Heart left ventricle (tissue), 16 donors: ENCODE results near the gene LPP. TPM values are rescaled to one million over a fixed set of nuclear protein-coding genes. Genes with fewer than 3 reads are reported as not detected.

Experiments
- ATAC-seq, 4 donors: fragments of 200-7000 bp; cut with Tn5 transposase; one replicate each; pipeline ENCODE4 v1.9.1; 2020 to 2022; ENCODE audit warnings: moderate library complexity in 4 of 4, mild to moderate bottlenecking in 3 of 4, moderate number of reproducible peaks in 1 of 4
- DNase-seq, 5 donors: peaks; one replicate each; pipeline ENCODE4 v3.0.0-alpha.2; 2020
- H3K27ac ChIP-seq, 12 donors: fragments of 200-600 bp; sonication (generic) in 4 of 12; one replicate each; pipeline versions ENCODE4 v1.5.0 to v1.8.0; 2016 to 2022; ENCODE audit warnings: mild to moderate bottlenecking in 2 of 12
- H3K27me3 ChIP-seq, 9 donors: fragments of 200-600 bp; sonication (generic) in 2 of 9; one replicate each; pipeline versions ENCODE4 v1.5.1 to v1.8.0; 2016 to 2022; ENCODE audit warnings: mild to moderate bottlenecking in 3 of 9
- H3K36me3 ChIP-seq, 9 donors: fragments of 200-600 bp; sonication (generic) in 2 of 9; one replicate each; pipeline versions ENCODE4 v1.5.0 to v1.8.0; 2018 to 2022; ENCODE audit warnings: mild to moderate bottlenecking in 2 of 9
- H3K4me1 ChIP-seq, 12 donors: fragments of 200-600 bp; sonication (generic) in 4 of 12; one replicate each; pipeline versions ENCODE4 v1.5.0 to v1.8.0; 2016 to 2022; ENCODE audit warnings: mild to moderate bottlenecking in 3 of 12
- H3K4me3 ChIP-seq, 12 donors: fragments of 200-600 bp; sonication (generic) in 4 of 12; one replicate each; pipeline versions ENCODE4 v1.5.0 to v1.8.0; 2017 to 2022; ENCODE audit warnings: mild to moderate bottlenecking in 9 of 12, moderate library complexity in 4 of 12
- H3K9me3 ChIP-seq, 12 donors: fragments of 200-600 bp; sonication (generic) in 4 of 12; one replicate each; pipeline versions ENCODE4 v1.5.0 to v1.8.0; 2016 to 2022; ENCODE audit warnings: mild to moderate bottlenecking in 1 of 12
- POLR2A ChIP-seq, 2 donors: fragments of 450-650 bp; IDR thresholded peaks; one replicate each; pipeline ENCODE4 v1.6.1; 2017; ENCODE audit warnings: antibody characterized with exemption in 2 of 2, mild to moderate bottlenecking in 2 of 2, moderate library complexity in 2 of 2
- WGBS, 4 donors: extraction: QIAGEN DNeasy Blood & Tissue Kit in 2 of 4; methylation state at CpG; one replicate each; pipeline versions ENCODE4 v1.1.5 to v1.1.7; 2013 to 2018; 5-methylcytosine and 5-hydroxymethylcytosine counted together
- intact Hi-C, 10 donors: fragments of 100-400 bp; cut with DNase I; formaldehyde crosslinking; loops; one replicate each; pipeline versions ENCODE4 v1.11.1 to v1.14.2; 2022
- polyA plus RNA-seq, 2 donors: library from polyadenylated mRNA; stranded (reverse); fragments of 200-250 nt; gene quantifications; one replicate each; pipeline ENCODE4 v1.2.3, GENCODE V29; 2013
- total RNA-seq, 9 donors: library from RNA; depleted of rRNA in 2 of 9; stranded (reverse); fragments of >200 nt in 2 of 9; fragmentation: NEBNext Ultra II Directional in 3 of 9; extraction: Animal tissue kit (Norgen Biotek cat#: 25700) in 3 of 9; gene quantifications; one replicate each; pipeline versions ENCODE4 v1.1.0 to v1.2.4, GENCODE V29; 2016 to 2023
- TF ChIP-seq, protein P1 (sequence below), 12 donors: fragments of 200-600 bp; sonication (generic) in 4 of 12; IDR thresholded peaks; one replicate each; pipeline versions ENCODE4 v1.5.0 to v1.8.0; 2018 to 2022; ENCODE audit warnings: antibody characterized with exemption in 12 of 12, mild to moderate bottlenecking in 5 of 12
- donor health status: ischemic (EF 13 %, LVEDD 7.1; RV severe dilation, severe dysfunction).
- donor health status: healthy with polysubstance abuse.
- donor health status: DM: no; HTN: yes; CAD: no.
- donor health status: DM: no; HTN: no; CAD: no.
- donor health status: ischemic (EF 25% LVEDD 6.9; RV normal size, moderate dysfunction).
- donor health status: ischemic (EF 25% LVEDD 5.7; RV mildly dilated, moderate dysfunction).
- donor health status: healthy.
- donor health status: DM: yes; HTN: yes; CAD: no.
- donor health status: ischemic (EF 35%, LVEDD 5.7; RV mildly dilated, moderate dysfunction).
- donor health status: nonischemic (EF 11% LVEDD 7.7; RV severe dilation, severe dysfunction).
- donor health status: DM: yes; HTN: yes; CAD: no.
- donor health status: PGD.
- donor health status: ischemic (EF 29% LVEDD 5.4; RV normal size, mild dysfunction).
- donor health status: nonischemic (EF 23%, LVEDD 6.1; RV moderate dilation, normal function).

Gene LPP
- total and polyA plus RNA-seq, 11 donors, result 9.2 to 178 (median 100) TPM

DNA sequence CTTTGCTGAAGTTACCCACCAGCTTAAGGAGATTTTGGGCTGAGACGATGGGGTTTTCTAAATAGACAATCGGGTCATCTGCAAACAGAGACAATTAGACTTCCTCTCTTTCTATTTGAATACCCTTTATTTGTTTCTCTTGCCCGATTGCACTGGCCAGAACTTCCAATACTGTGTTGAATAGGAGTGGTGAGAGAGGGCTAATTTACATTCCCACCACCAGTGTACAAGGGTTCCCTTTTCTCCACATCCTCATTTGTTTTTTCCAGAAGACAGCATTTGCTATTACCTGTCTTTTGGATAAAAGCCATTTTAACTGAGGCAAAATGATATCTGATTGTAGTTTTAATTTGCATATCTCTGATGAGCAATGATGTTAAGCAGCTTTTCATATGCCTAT, 687.9 kb downstream of the LPP start:
- intact Hi-C loops, result no loop called here
- 82 to 86% (median 83%) methylated on average over 3 of the region's 3 CpGs for WGBS, 4 donors
- ATAC-seq (no peak), DNase-seq (no peak)
- H3K27ac ChIP-seq, result peak overlapping the region in 1 of 12 donors; percentile 9
- H3K9me3 ChIP-seq, result peaks cover 0 to 4% (median 0%) of the 10 kb centered on the region in 12 donors
- H3K4me3 ChIP-seq, result no peak overlapping the region
- no peaks in the 10 kb centered on the region for H3K36me3 ChIP-seq
- no peak for TF ChIP-seq POLR2A (IDR thresholded peaks at IDR 0.05)
- TF ChIP-seq, protein P1, sequence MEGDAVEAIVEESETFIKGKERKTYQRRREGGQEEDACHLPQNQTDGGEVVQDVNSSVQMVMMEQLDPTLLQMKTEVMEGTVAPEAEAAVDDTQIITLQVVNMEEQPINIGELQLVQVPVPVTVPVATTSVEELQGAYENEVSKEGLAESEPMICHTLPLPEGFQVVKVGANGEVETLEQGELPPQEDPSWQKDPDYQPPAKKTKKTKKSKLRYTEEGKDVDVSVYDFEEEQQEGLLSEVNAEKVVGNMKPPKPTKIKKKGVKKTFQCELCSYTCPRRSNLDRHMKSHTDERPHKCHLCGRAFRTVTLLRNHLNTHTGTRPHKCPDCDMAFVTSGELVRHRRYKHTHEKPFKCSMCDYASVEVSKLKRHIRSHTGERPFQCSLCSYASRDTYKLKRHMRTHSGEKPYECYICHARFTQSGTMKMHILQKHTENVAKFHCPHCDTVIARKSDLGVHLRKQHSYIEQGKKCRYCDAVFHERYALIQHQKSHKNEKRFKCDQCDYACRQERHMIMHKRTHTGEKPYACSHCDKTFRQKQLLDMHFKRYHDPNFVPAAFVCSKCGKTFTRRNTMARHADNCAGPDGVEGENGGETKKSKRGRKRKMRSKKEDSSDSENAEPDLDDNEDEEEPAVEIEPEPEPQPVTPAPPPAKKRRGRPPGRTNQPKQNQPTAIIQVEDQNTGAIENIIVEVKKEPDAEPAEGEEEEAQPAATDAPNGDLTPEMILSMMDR (IDR thresholded peaks at IDR 0.05), result no peak
- H3K4me1 ChIP-seq, result peaks cover 0 to 29% (median 0%) of the 10 kb centered on the region in 12 donors
- no peaks in the 10 kb centered on the region for H3K27me3 ChIP-seq

DNA sequence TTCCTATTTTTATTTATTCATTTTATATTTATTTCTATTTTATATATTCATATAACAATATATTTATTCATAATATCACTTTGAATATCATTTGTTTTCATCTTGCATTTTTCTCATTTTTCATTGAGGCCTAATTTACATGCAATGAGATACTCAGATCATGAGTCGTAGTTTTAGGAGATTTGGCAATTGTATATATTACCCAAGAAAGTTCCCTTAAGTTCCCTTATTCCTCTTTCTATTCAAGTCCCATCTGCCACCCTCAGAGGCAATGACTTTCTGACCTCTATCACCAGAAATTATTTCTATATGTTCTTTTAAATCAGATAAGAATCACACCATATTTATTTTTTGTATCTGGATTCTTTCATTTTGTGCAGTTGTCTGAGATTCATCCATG, 688.7 kb downstream of the LPP start:
- intact Hi-C loops, result no loop called here

DNA sequence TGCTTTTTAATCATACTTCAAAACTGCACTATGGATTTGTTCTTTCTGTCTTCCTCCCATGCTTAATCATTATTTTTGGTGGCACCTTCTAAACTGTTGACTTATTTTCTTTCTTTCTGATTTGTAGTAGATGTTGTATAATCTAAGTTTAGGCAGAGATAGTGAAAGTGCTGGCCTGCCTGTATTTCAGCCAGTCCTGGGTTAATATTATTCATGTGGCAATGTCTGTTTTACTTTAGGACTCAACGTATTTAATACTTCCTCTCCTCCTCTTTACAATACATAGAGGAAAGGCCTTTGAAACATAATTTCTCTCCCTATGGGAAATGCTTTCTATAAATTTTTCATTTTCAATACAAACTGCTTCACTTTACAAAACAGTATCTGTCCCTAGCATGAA, 690.1 kb downstream of the LPP start:
- Histone ChIP-seq H3K4me3 (no peak overlapping the region), H3K36me3 (no peaks in the 10 kb centered on the region), H3K27ac (no peak overlapping the region), H3K4me1 (peaks cover 0 to 29% (median 0%) of the 10 kb centered on the region in 12 donors), H3K9me3 (no peaks in the 10 kb centered on the region), H3K27me3 (no peaks in the 10 kb centered on the region)
- intact Hi-C loops, result no loop called here
- TF ChIP-seq POLR2A (IDR thresholded peaks at IDR 0.05), result no peak
- TF ChIP-seq, protein P1 (IDR thresholded peaks at IDR 0.05), result no peak
- DNase-seq (no peak), ATAC-seq (no peak)
- 42 to 61% (median 54%) methylated on average over 1 of the region's 1 CpG for WGBS, 4 donors

More for the DNA sequence above, 688.7 kb downstream of the LPP start:
- Histone ChIP-seq H3K27ac (peak overlapping the region in 1 of 12 donors; percentile 33), H3K9me3 (peaks cover 0 to 4% (median 0%) of the 10 kb centered on the region in 12 donors), H3K4me3 (no peak overlapping the region), H3K4me1 (peaks cover 0 to 29% (median 0%) of the 10 kb centered on the region in 12 donors), H3K27me3 (no peaks in the 10 kb centered on the region), H3K36me3 (no peaks in the 10 kb centered on the region)
- 91 to 100% (median 93%) methylated on average over 1 of the region's 1 CpG for WGBS, 4 donors
- TF ChIP-seq POLR2A (IDR thresholded peaks at IDR 0.05), result no peak
- TF ChIP-seq, protein P1 (IDR thresholded peaks at IDR 0.05), result no peak
- no peak for DNase-seq
- ATAC-seq, result no peak

DNA sequence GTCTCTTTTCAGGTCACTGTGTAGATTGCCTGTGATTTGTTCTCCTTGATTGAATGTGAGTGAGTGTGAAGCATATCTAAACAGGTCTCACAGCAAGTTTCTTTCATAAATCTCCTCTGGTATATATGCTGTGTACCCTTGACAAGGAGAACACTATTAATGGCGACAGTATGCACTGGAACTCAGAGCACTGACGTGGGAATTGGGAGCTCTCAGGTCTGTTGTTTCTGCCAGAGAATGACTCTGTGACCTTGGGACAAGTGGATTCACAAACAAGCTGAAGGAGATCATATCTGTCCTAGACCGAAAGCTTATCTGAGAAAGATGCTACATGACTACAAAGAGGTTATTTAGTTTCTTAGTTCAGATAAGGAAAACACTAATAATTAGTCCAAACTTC, 691.6 kb downstream of the LPP start:
- TF ChIP-seq, protein P1 (IDR thresholded peaks at IDR 0.05), result no peak
- TF ChIP-seq POLR2A (IDR thresholded peaks at IDR 0.05), result no peak
- Histone ChIP-seq H3K27me3 (no peaks in the 10 kb centered on the region), H3K4me1 (peaks cover 0 to 29% (median 0%) of the 10 kb centered on the region in 12 donors), H3K9me3 (no peaks in the 10 kb centered on the region), H3K27ac (peak overlapping the region in 1 of 12 donors; percentile 40), H3K36me3 (no peaks in the 10 kb centered on the region), H3K4me3 (no peak overlapping the region)
- peak in 3 of 4 donors; percentile 52 to 77 (median 61) for ATAC-seq
- DNase-seq, result no peak
- WGBS, 4 donors, result 45 to 68% (median 51%) methylated on average over 3 of the region's 3 CpGs
- intact Hi-C loops, result no loop called here
